ENCODE measurements around the gene COG4.

The COG4 gene

DNA sequence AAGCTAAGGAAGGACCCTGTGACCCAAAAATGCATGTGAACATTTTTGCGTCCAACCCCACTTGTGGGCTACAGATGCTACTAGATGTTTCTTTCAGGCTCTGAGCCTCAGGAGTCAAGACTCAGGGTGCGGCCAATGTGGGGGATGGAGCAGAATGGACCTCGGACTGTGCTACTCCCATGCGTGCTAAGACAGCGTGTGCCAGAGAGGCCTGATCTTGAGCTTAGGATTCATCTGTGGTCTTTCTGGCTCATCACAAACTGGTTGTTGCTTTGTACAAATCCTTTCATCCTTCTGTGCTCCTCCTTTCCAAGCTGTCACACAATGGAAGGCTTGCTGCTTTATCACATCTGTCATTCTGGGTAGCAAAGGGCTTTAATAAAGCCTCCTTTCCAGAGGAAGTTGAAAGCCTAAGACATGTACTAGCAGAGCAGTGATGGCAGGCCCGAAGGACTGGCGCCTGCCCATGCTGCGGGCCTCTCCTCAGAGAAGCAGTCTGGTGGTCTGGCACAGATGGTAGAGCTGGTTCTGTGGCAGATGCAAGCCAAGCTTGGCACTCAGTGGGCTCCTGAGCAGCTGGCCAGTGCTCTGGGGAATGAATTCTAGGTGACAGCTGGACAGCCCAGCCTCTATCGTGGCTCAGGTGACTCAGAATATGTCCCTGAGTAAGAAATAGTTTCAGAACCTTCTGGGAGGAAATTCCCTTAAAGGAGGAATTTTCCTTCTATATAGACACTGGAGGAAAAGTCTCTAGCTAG is 27.8 kb downstream of the COG4 start:
- H3K9me3 ChIP-seq (ENCODE audit: control insufficient read depth in 1 of 2, low read length in 2 of 2), result no peaks in the 10 kb centered on the region
- H3K4me1 ChIP-seq (ENCODE audit: control insufficient read depth in 1 of 2, insufficient read depth in 2 of 2, low read length in 2 of 2), result no peaks in the 10 kb centered on the region
- no peak overlapping the region for H3K27ac ChIP-seq (ENCODE audit: low read length)
- H3K27me3 ChIP-seq (ENCODE audit: low read depth, low read length), result no peaks in the 10 kb centered on the region
- peaks cover 42 to 52% of the 10 kb centered on the region in 2 donors for H3K36me3 ChIP-seq (ENCODE audit: control insufficient read depth in 1 of 2, insufficient read depth in 2 of 2, low read length in 2 of 2)
- H3K4me3 ChIP-seq (ENCODE audit: low read depth in 1 of 2, low read length in 2 of 2), result no peak overlapping the region

- H3K27ac ChIP-seq (ENCODE audit: low read length), result no peak overlapping the region
Measured at GRCh38 chr16:70494777-70495176, 28.6 kb downstream of the COG4 start.

DNA sequence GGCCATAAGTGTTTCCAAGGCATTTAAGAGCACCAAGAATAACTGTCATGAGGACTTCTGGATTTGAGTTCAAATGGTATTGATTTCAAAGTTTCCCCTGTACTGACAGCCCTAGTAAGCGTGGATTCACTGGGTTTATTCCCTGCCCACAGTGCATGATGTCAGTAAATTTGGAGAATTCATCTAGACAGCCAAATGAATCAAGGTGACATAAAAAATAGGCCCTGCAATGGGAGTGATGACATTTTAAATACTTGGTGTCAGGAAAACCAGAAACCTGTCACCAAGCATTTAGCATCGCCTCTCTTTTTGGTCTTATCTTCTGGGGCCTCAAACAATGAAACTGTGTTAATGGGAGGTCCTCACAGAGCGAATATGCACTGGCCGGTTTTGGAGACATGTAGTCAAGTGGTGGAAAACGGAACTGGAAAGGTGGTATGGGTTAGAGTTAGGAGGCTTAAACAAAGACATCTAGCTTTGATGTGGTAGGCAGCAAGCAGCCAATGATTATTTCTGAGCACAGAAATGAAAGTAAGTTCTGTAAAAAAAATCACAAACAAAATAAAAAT is 29.1 kb downstream of the COG4 start:
- no peaks in the 10 kb centered on the region for H3K4me1 ChIP-seq (ENCODE audit: control insufficient read depth in 1 of 2, insufficient read depth in 2 of 2, low read length in 2 of 2)
- H3K27me3 ChIP-seq (ENCODE audit: low read depth, low read length), result no peaks in the 10 kb centered on the region
- peaks cover 45 to 52% of the 10 kb centered on the region in 2 donors for H3K36me3 ChIP-seq (ENCODE audit: control insufficient read depth in 1 of 2, insufficient read depth in 2 of 2, low read length in 2 of 2)
- H3K27ac ChIP-seq (ENCODE audit: low read length), result no peak overlapping the region
- no peak overlapping the region for H3K4me3 ChIP-seq (ENCODE audit: low read depth in 1 of 2, low read length in 2 of 2)
- no peaks in the 10 kb centered on the region for H3K9me3 ChIP-seq (ENCODE audit: control insufficient read depth in 1 of 2, low read length in 2 of 2)

More at GRCh38 chr16:70494777-70495176, 28.6 kb downstream of the COG4 start:
- no peaks in the 10 kb centered on the region for H3K27me3 ChIP-seq (ENCODE audit: low read depth, low read length)
- no peaks in the 10 kb centered on the region for H3K4me1 ChIP-seq (ENCODE audit: control insufficient read depth in 1 of 2, insufficient read depth in 2 of 2, low read length in 2 of 2)
- peaks cover 45 to 52% of the 10 kb centered on the region in 2 donors for H3K36me3 ChIP-seq (ENCODE audit: control insufficient read depth in 1 of 2, insufficient read depth in 2 of 2, low read length in 2 of 2)
- H3K4me3 ChIP-seq (ENCODE audit: low read depth in 1 of 2, low read length in 2 of 2), result no peak overlapping the region
- H3K9me3 ChIP-seq (ENCODE audit: control insufficient read depth in 1 of 2, low read length in 2 of 2), result no peaks in the 10 kb centered on the region

DNA sequence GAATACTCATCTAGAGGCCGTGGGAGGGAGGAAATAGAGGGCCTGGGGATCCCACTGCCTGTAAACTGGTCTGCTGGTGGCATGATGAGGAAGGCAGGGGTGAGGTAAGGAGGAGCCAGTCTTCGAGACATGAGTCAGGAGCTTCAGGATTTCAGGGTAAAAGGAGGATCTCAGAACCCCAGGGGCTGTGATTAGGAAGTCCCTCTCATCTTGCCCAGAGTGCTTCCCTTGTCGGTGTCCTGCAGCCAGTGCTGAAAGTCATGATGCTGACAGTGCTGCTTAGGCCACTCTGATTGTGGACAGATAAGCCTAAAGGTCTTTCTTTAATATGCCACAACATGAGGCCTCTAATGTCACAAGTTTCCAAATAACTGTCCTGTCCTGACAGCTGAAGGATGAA is 29.6 kb downstream of the COG4 start:
- Histone ChIP-seq H3K9me3 (ENCODE audit: control insufficient read depth in 1 of 2, low read length in 2 of 2) (no peaks in the 10 kb centered on the region), H3K4me1 (ENCODE audit: control insufficient read depth in 1 of 2, insufficient read depth in 2 of 2, low read length in 2 of 2) (no peaks in the 10 kb centered on the region), H3K27me3 (ENCODE audit: low read depth, low read length) (no peaks in the 10 kb centered on the region), H3K4me3 (ENCODE audit: low read depth in 1 of 2, low read length in 2 of 2) (no peak overlapping the region), H3K27ac (ENCODE audit: low read length) (no peak overlapping the region), H3K36me3 (ENCODE audit: control insufficient read depth in 1 of 2, insufficient read depth in 2 of 2, low read length in 2 of 2) (peaks cover 45 to 52% of the 10 kb centered on the region in 2 donors)

DNA sequence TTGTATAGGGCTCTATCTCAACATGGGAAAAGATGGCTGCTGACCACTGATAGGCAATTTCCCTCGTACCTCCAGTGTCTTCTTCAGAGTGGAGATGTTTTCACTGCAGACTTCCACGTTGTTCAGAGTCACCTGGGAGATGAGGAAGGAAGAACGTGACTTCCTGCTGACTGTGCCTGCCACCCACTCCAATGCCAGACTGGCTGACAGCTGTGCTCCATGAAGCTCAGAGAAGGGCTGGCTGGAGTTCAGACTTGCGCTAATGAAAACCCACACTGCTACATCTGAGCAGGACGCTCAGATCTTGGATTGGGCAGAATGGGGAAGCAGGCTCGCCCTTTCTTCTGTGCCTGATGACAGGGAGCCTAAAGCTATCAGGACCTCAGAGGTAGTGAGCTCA is 33.1 kb downstream of the COG4 start:
- H3K4me3 ChIP-seq (ENCODE audit: low read depth in 1 of 2, low read length in 2 of 2), result no peak overlapping the region
- no peak overlapping the region for H3K27ac ChIP-seq (ENCODE audit: low read length)
- no peaks in the 10 kb centered on the region for H3K27me3 ChIP-seq (ENCODE audit: low read depth, low read length)
- peaks cover 19 to 25% of the 10 kb centered on the region in 2 donors for H3K36me3 ChIP-seq (ENCODE audit: control insufficient read depth in 1 of 2, insufficient read depth in 2 of 2, low read length in 2 of 2)
- no peaks in the 10 kb centered on the region for H3K9me3 ChIP-seq (ENCODE audit: control insufficient read depth in 1 of 2, low read length in 2 of 2)
- H3K4me1 ChIP-seq (ENCODE audit: control insufficient read depth in 1 of 2, insufficient read depth in 2 of 2, low read length in 2 of 2), result no peaks in the 10 kb centered on the region

GRCh38 chr16:70484867-70485266 is 38.5 kb downstream of the COG4 start:
- H3K27me3 ChIP-seq (ENCODE audit: low read depth, low read length), result no peaks in the 10 kb centered on the region
- H3K27ac ChIP-seq (ENCODE audit: low read length), result no peak overlapping the region
- H3K9me3 ChIP-seq (ENCODE audit: control insufficient read depth in 1 of 2, low read length in 2 of 2), result no peaks in the 10 kb centered on the region
- peaks cover 36 to 39% of the 10 kb centered on the region in 2 donors for H3K36me3 ChIP-seq (ENCODE audit: control insufficient read depth in 1 of 2, insufficient read depth in 2 of 2, low read length in 2 of 2)
- no peak overlapping the region for H3K4me3 ChIP-seq (ENCODE audit: low read depth in 1 of 2, low read length in 2 of 2)
- H3K4me1 ChIP-seq (ENCODE audit: control insufficient read depth in 1 of 2, insufficient read depth in 2 of 2, low read length in 2 of 2), result no peaks in the 10 kb centered on the region

DNA sequence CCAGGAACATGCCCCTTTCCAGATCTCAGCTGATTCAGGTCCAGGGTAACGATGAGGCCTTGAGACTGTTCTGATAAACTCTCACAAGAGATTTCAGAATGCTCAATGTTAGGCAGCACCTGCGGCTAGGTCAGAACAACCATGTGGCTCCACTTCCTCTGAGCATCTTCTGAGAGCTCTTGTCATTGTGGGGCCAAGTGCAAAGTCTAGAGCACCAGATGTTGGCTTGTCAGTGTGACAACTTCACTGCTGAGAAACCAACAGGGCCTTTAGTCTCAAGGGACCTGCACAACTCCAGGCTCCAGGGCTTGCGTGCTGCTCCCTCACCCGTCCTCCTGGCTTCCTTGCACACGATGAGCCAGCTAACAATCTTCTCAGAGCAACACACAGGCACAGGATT is 39.9 kb downstream of the COG4 start:
- peaks cover 45 to 53% of the 10 kb centered on the region in 2 donors for H3K36me3 ChIP-seq (ENCODE audit: control insufficient read depth in 1 of 2, insufficient read depth in 2 of 2, low read length in 2 of 2)
- no peaks in the 10 kb centered on the region for H3K4me1 ChIP-seq (ENCODE audit: control insufficient read depth in 1 of 2, insufficient read depth in 2 of 2, low read length in 2 of 2)
- H3K9me3 ChIP-seq (ENCODE audit: control insufficient read depth in 1 of 2, low read length in 2 of 2), result no peaks in the 10 kb centered on the region
- no peaks in the 10 kb centered on the region for H3K27me3 ChIP-seq (ENCODE audit: low read depth, low read length)
- H3K4me3 ChIP-seq (ENCODE audit: low read depth in 1 of 2, low read length in 2 of 2), result no peak overlapping the region
- no peak overlapping the region for H3K27ac ChIP-seq (ENCODE audit: low read length)

DNA sequence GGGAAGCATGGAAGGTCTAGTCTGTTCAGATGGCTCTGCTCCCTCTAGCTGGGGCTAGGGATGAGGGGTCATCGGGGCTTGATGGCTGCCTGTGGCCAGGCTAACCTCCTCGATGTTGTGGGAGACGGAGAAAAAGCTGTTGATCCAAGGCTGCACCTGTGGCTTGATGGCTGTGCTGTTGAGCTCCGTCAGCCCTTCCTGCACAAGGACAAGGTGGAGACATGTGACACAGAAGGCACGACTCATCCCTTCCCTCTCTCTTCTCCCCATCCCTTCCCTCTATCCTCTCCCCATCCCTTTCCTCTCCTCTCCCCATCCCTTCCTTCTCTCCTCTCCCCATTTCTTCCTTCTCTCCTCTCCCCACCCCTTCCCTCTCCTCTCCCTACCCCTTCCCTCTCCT is 40.7 kb downstream of the COG4 start:
- peaks cover 45 to 61% of the 10 kb centered on the region in 2 donors for H3K36me3 ChIP-seq (ENCODE audit: control insufficient read depth in 1 of 2, insufficient read depth in 2 of 2, low read length in 2 of 2)

DNA sequence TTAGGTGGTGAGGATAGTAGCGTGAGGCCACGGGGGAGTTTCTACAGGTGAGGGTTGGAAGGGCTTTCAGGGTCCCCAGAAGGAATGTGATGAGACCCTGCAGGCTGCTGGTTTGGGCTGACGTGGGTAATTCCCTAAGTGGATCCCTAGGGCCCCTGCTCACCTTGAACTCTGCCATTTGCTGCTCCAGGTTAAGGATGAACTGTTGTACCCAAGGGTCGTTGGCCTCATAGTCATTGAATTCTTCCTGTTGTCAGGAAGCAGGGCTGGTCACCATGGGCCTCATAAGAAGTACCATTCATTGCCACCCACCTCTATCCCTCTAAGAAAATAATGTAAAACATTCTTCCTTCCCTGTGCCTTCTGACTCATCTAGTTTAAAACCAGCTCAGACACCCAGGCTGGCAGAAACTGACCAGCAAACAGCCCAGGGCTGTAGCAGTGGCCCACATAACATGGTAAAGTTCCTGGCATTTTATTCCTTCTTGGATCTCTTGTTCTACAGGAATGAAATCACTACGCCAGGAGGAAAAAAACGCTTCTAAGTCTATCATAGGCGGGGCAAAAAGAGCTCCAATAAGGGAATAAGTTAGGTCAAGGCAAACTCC is 41.3 kb downstream of the COG4 start:
- H3K36me3 ChIP-seq (ENCODE audit: control insufficient read depth in 1 of 2, insufficient read depth in 2 of 2, low read length in 2 of 2), result peaks cover 45 to 64% of the 10 kb centered on the region in 2 donors
- H3K4me1 ChIP-seq (ENCODE audit: control insufficient read depth in 1 of 2, insufficient read depth in 2 of 2, low read length in 2 of 2), result no peaks in the 10 kb centered on the region
- no peaks in the 10 kb centered on the region for H3K27me3 ChIP-seq (ENCODE audit: low read depth, low read length)
- H3K4me3 ChIP-seq (ENCODE audit: low read depth in 1 of 2, low read length in 2 of 2), result no peak overlapping the region
- H3K27ac ChIP-seq (ENCODE audit: low read length), result no peak overlapping the region
- no peaks in the 10 kb centered on the region for H3K9me3 ChIP-seq (ENCODE audit: control insufficient read depth in 1 of 2, low read length in 2 of 2)

More for the DNA sequence above, 40.7 kb downstream of the COG4 start:
- H3K27me3 ChIP-seq (ENCODE audit: low read depth, low read length), result no peaks in the 10 kb centered on the region
- no peaks in the 10 kb centered on the region for H3K4me1 ChIP-seq (ENCODE audit: control insufficient read depth in 1 of 2, insufficient read depth in 2 of 2, low read length in 2 of 2)
- H3K27ac ChIP-seq (ENCODE audit: low read length), result no peak overlapping the region
- no peaks in the 10 kb centered on the region for H3K9me3 ChIP-seq (ENCODE audit: control insufficient read depth in 1 of 2, low read length in 2 of 2)
- H3K4me3 ChIP-seq (ENCODE audit: low read depth in 1 of 2, low read length in 2 of 2), result no peak overlapping the region

GRCh38 chr16:70480127-70481105 is 42.9 kb downstream of the COG4 start:
- no peaks in the 10 kb centered on the region for H3K27me3 ChIP-seq (ENCODE audit: low read depth, low read length)
- H3K36me3 ChIP-seq (ENCODE audit: control insufficient read depth in 1 of 2, insufficient read depth in 2 of 2, low read length in 2 of 2), result peaks cover 45 to 68% of the 10 kb centered on the region in 2 donors
- no peak overlapping the region for H3K4me3 ChIP-seq (ENCODE audit: low read depth in 1 of 2, low read length in 2 of 2)
- no peaks in the 10 kb centered on the region for H3K9me3 ChIP-seq (ENCODE audit: control insufficient read depth in 1 of 2, low read length in 2 of 2)
- peaks cover 0 to 4% of the 10 kb centered on the region in 2 donors for H3K4me1 ChIP-seq (ENCODE audit: control insufficient read depth in 1 of 2, insufficient read depth in 2 of 2, low read length in 2 of 2)
- H3K27ac ChIP-seq (ENCODE audit: low read length), result no peak overlapping the region

- H3K27me3 ChIP-seq (ENCODE audit: low read depth, low read length), result no peaks in the 10 kb centered on the region
- H3K27ac ChIP-seq (ENCODE audit: low read length), result no peak overlapping the region
- H3K9me3 ChIP-seq (ENCODE audit: control insufficient read depth in 1 of 2, low read length in 2 of 2), result no peaks in the 10 kb centered on the region
- H3K4me1 ChIP-seq (ENCODE audit: control insufficient read depth in 1 of 2, insufficient read depth in 2 of 2, low read length in 2 of 2), result peaks cover 0 to 4% of the 10 kb centered on the region in 2 donors
- H3K36me3 ChIP-seq (ENCODE audit: control insufficient read depth in 1 of 2, insufficient read depth in 2 of 2, low read length in 2 of 2), result peaks cover 43 to 81% of the 10 kb centered on the region in 2 donors
- no peak overlapping the region for H3K4me3 ChIP-seq (ENCODE audit: low read depth in 1 of 2, low read length in 2 of 2)
Measured at GRCh38 chr16:70478912-70479341, 44.4 kb downstream of the COG4 start.
